ENCODE data around the gene FAXC.
"Not testable (repeated sequence)": the region's sequence is repeated elsewhere in the genome, so short reads cannot be mapped to it uniquely, and the experiment has no call there.

Gene FAXC

DNA sequence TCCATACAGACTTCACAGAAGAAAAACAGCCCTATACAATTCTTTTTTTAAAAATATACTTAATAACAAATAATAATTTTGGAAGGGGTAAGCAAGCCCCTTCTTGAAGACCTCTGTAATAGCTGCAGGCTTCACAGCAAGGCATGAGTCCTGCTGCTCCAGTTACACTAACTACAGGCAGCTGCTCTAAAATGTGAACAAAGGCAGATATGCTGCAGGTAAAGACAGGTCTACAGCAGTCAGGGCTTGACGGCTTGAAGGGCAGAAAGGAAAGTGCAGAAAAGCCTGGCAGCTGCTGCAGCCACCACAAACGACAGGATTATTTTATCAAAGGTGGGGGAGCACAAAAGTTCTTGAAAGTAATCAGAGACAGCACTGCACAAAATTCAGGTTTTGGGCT is 11.3 kb downstream of the FAXC start:
- DNase-seq, result no peak

DNA sequence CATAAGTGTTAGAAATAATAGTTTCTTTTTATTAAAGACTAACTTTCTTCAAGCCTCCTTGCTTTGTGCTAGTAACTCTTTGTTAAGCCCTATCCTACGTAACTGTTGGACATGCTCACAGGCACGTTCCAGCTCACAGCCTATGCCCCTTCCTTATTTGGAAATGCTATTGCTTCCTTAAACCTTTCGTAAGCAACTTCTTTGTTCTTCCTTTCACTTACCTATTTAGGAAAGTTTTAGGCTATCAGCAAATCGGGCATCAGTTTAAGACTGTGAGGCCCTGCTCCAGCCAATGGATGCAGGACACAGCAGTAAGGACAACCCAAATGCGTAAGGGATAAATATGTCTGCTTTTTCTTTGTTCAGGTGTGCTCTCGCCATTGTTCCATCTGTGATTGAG is 14.2 kb downstream of the FAXC start:
- not testable (repeated sequence) for DNase-seq

DNA sequence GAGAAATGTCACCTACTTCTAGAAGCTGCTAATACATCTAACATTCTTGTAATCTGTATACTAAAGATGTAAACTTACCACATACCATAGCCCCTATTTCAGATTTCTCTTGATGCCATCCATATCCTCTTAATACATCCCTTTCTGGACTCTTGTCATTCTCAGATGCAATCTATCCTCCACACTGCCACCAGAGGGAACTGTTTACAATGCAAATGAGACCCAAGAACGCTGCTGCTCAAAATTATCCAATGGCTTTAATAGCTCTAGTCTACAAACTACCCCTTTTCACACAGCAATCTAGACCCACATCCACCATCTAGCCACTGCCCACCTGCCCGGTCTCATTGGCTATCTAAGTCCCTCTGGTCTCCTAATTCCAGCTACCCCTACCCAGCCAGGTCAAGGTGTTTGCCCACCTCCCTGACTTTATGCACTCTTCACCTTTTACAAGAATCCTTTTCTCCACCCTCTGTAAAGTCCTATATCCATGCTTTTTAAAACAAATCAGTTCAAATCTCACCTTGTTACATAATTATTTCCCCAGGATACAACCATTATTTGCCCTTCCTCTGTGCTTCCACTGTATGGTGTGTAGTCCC is 14.8 kb downstream of the FAXC start:
- DNase-seq, result no peak

DNA sequence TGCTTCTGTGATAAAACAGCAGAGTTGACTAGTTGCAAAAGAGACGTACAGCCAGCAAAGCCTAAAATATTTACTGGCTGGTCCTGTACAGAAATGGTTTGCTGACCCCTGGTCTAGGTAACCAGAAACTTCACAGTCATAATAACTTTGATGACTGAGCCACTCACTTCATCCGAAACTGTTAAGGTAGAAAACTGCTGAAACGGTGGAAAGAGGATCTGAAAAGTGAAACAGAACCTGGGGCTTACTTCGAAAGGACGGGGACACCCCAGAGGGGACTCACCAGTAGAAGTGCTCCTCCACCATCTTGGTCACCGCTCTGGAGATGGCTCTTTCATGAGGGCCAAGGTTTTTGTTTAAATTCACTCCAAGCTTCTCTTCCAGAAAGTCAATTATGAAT is 16.4 kb downstream of the FAXC start:
- no peak for DNase-seq

DNA sequence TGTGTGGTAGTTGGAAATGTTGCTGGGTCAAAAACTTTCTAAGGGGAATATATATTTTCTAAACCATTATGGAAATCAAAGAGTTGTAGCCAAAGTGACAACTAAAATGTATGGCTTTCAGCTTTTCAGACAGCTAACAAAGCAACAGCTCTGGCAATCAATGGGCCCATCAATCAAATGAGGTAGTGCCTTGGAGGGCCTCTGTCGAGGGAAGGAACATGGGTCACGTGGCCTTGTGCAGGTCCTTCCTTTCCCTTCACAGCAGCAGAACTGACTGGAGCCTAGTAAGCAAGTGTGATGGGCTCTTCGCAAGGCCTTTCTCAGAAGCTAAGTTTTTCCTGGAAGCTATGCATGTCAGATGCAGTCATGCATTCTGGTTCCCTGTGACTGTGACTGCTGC is 17.9 kb downstream of the FAXC start:
- no peak for DNase-seq

DNA sequence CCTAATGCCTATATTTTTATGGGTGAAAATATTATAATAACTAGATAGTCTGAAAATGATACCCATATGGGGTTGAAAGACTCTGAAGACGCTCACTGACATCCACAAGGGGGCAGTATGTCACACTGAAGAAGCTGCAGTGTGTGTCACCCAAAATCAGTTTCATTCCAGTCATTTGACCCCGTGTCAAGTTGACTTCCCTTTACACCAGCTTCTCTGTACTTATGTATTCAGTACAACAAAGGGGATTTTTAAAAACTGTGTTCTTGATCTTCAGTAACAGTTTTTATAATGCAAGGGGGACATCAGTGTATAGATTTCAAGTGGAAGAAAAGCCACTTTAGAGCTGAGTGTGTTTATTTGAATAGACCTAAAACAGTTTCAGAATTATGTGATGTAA is 19.3 kb downstream of the FAXC start:
- peak; percentile 20 for DNase-seq

DNA sequence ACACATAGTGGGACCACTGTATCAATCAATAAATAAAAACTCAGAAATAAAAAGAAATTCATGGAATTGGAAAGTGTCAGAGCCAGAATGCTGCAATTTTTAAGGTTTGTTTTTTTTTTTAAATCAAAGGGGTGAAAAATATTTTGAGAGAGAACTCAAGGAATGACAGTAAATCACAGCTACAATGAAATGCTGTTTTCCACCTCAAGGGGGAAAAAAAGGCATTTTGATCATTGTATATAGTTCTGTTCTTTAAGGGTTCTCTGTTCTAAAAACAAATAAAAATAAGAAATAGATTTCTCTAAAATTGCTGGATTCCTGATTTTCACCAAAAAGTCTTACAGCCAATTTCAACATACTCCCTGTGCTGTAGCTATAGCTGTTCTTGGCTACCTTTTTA is 24.5 kb downstream of the FAXC start:
- no peak for DNase-seq

DNA sequence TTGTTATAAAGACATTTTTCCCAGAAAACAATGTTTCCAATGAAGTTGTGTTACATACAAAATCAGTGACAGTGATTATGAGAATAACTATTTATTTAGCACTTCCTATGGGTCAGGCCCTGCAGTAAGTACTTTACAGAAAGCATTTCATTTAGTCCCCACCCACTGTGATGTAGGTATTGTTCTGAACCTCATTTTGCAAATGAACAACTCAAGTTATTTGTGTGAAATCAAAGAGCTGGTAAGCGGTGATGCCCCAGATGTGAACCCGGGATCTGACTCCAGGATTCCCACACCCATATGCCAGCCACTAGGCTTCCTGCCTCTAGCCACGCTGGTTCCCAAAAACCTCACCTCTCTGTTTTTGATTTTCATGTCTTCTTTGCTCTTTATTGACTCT is 30.9 kb downstream of the FAXC start:
- no peak for DNase-seq

DNA sequence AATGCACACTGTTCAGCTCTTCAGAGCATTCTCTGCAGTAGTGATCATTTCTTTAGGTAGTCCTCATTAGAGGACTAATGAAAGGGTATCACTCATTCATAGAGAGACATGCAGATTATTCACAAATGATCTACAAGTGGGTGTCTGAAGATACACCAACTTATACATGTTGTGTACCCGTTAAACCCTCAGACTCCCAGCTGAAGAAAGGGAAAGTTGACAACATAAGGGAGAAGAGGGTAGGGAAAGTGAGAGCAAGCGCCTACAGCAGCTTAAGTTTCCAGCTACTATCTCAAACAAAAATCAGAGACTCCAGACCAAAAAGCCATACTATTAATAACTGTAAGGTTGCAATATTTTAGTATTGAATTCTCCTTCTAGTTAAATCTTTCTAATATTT is 37.1 kb downstream of the FAXC start:
- no peak for DNase-seq

DNA sequence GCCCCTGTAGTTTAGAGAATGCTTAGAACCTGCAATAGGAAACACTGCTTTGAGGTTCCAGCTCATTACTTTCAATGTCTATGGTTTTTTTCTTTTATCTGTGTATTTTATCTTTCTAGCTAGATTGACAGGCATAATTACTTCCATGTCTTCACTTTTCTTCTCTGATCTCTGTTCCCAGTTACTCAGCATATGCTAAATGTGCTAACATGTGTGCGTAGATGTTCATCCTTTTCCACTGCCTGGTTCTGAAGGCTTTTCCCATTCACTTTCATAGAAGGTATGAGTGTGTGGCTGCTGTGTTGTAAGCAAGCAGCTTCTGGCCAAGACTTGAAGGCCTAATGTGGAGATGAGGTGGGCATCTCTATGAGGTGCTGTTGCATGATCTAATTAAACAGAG is 38.9 kb downstream of the FAXC start:
- no peak for DNase-seq

DNA sequence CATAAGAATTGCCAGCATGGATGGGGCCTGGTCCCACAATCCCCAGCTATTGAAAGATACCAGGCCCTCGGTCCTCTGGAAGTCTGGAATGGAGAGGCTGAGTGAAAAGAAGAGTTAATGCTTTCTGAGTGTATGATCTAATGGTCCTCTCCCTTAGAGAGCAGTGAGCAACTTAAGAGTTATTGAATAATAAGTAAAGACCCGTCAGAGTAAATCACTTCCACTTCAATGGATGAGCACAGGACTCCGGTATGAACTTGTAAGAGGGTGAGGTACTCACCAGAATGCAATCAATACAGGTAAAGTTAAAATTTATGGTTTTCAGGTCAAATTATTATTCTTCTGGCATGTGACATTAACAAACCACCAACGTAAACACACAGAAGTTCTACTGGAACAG is 39.9 kb downstream of the FAXC start:
- DNase-seq, result no peak

DNA sequence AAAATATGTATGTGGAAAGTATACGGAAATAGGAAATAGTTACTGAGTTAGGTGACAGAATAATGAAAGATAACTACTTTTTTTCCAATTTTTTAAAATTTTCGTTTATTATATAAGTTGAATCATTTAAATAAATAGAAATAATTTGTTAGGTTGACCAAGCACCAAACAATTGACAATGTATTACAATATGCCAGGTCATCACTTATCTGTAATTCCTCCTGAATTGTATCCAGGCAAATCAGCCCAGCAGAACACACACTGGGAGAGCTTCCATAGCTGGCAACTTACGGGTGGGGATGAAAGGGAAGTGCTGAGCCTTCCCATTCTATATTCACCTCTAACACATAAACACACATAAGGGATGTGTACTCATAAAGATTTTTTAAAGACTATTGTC is 40.7 kb downstream of the FAXC start:
- no peak for DNase-seq

DNA sequence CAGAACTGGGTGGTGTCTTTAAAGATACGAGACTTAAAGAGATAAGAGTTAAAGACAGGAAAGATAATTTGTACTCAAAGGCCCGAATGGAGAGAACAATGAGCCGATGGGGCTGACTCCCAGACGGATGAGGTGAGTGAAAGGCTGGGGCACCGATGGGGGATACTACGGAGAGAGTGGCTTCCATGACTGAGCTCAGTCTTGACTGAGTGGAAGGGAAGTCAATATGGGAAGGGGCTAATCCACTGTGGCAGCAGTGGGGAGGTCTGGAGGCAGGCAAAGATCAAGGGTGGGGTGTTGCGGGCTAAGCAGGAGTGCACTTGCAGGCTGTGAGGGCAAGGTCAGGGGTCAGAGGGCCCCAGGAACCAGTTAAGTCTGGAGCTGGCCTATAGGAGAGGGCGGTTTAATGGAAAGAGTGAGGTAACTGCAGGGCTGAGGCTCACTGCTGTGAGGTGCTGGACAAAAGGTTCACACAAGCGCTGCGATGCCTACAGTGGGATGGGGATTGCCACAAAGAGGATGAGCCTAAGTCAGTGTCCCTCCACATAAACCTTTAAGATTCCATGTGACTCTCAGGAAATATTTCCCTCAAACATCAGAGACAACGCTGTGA is 42.1 kb downstream of the FAXC start:
- no peak for DNase-seq

DNA sequence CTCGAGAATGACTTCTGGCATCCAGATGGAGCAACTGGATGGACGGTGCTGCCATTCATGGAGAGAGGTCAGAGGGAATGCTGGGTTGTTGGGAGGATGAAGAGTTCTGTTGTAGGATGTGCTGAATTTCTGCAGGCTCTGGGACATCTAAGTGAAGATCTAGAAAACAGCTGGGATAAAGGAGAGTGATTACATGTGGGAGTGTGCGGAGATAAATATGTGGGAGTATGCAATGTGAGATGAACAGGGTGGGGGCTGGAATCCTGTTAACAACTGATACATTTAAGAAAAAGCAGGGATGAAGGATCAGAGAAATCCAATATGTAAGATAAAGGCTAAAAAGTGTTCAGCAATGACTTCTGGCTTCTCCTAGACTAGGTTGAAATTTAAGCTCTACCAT is 43.1 kb downstream of the FAXC start:
- no peak for DNase-seq

DNA sequence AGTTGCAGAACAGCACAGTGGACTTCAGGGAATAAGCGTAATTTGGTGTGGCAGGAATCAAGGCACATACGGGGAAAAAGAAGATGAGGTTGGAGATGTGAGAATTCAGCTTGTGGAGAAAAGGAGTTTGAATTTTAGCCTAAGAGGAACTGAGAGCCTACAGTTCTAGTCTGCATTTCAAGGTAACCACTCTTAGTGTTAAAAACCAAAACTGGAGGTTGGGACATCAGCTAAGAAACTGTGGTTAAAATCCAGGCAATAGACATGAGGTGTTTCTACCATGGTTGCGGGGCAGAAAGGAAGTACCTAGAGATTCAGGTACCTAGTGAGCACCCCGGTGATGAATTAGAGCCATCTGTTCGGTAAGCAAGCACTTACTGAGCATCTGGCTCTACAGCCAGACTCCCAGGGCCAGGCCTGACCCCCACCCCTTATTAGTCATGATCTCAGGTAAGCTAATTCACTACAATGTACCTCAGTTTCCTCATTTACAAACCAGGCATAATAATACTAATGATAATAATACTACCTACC is 44.4 kb downstream of the FAXC start:
- DNase-seq, result no peak

DNA sequence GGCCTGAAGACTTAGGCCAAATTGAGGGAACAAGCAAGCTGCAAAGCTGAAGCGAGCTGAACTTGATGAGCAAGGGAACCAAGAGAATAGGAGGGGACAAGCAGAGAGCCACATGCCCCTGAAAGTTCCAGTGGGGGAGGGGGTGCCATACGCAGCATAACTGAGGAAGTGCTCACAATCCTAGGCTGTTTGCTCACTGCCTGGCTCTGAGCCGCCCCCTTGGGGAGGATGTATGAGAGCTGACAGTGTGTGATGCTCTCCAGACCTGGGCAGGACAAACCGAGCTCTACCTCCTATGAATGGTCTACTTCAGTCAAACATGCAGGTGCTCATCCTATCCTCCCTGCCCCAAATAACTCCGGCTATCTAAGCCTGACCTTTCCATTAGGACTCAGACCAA is 52.1 kb downstream of the FAXC start:
- no peak for DNase-seq

DNA sequence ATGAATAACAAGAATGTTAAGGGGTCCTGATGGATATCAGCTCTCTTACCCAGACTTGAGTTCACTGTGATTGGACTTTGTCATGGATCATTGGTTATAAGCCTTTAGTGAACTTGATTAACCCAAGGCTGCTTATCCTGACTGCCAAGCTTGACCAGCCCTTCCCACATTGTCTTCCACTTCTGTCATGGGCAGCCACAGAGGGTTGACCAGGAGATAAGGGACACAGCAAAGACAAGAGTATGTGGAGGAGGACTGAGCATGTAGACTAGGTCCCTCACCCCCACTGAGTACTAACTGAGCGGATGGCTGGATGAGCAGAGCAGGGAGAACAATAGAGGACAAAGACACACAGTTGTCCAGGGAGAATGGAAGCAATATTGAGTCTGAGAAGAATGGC is 52.5 kb downstream of the FAXC start:
- no peak for DNase-seq

DNA sequence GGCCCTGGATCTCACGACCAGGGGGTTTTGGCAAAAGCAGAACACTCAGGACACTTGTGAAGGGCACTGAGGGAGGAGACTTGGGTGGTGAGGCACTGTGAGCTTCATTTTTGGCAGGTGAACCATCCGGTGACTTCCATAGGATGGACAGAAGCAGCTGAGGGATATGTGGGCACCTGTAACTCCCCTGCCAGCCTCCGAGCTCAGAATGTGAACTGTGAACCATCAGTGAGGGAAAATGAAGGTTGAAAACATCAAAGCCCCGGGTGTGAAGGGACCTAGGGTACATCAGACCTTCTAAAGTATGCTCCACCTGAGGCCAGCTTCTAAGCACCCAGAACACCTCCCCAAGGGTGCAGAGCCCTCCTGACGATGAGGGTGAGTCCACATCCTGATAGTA is 53.2 kb downstream of the FAXC start:
- DNase-seq, result no peak

DNA sequence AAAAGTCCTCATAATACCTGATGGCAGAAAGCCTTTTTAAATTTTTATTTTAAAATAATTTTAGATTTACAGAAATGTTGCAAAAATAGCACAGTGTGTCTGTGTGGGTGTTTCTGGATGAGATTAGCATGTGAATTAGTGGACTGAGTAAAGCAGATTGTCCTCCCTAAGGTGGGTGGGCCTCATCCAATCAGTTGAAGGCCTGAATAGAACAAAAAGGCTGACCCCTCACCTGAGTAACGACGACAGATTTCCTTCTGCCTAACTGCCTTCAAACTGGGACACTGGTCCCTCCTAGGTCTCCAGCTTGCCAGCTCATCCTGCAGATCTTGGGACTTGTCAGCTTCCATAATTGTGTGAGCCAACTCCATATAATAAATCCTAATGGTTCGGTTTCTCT is 54.2 kb downstream of the FAXC start:
- DNase-seq, result no peak

DNA sequence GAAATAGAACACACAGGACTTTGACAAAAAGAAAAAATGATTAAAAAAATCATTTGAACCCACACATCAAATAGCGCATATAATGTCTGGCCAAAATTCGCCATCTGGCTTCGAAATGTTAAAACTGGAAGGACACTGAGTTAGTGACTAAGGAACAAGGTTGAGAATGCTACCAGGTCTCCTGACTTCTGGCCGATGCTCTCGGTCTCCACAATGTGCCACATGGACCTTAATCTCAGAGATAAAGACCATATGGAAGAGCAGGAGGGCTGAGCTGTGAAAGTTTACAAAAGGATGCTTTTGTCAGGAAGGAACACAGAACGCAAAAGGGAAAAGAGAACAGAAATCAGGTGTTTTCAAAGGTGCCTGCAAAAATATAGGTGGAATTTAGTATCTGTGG is 54.7 kb downstream of the FAXC start:
- DNase-seq, result no peak

DNA sequence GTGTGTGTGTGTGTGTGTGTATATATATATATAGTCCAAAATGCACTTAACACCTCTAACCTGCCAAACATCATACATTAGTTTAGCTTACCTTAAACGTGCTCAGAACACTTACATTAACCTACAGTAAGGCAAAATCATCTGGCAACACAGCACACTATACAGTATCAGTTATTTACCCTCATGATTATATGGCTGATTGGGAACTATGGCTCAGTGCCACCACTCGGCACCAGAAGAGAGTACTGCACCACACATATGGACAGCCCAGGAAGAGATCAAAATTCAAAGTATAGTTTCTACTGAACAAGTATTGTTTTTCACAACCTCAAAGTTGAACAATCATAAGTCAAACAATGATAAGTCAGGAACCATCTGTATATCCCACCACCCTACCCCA is 59.8 kb downstream of the FAXC start:
- DNase-seq, result no peak

DNA sequence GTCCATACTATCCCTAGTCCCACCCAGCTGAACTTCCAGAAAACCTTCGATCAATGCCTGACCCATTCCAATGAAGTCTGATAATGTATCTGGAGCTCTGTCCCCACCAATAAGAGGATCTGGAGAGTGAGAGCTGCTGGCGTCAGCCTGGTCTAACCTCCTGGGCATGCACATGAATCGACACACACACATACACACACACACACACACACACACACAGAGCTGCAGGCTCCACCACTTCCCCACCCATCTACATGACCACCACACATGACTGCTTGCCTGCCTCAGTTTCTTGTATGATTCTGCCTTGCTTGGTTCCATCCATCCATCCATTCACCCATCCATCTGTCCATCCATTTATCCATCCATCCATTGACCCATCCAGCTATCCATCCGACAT is 60.8 kb downstream of the FAXC start:
- no peak for DNase-seq

DNA sequence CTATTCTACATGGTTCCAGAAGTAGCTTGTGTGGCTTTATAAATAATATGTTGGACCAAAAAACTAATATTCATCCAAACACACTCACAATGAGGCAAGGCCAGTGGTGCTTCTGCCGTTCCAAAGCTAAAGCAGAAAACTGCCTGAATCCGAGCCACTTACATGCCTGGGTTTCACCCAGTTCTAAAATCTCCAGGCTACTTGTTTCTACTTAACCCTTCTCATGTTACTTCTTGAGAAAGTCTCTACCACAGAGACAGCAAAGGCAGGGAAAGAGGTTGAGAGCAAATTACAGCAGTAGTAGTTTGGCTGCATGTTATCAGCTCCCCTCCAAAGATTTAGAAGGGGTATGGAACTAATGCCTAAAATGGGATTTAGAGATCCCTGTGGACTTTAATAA is 62.0 kb downstream of the FAXC start:
- DNase-seq, result no peak

DNA sequence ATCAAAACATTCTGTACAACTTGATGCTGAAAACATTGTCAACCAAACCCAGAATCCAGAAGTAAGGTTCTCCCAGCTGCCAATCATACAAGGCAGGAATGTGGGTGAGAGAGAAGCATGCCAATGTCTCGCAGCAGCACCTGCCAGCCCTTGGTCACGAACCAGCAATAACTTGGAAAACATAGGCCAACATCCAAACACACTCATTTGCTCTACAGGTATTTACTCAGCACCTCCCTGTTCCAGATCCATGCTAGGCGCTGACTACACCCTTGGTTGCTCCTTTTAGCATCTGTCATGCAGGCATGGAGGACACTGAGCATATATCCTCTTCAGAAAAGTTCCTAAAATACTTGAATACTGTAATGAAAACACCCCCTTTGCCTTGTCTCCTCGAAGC is 63.6 kb downstream of the FAXC start:
- no peak for DNase-seq

DNA sequence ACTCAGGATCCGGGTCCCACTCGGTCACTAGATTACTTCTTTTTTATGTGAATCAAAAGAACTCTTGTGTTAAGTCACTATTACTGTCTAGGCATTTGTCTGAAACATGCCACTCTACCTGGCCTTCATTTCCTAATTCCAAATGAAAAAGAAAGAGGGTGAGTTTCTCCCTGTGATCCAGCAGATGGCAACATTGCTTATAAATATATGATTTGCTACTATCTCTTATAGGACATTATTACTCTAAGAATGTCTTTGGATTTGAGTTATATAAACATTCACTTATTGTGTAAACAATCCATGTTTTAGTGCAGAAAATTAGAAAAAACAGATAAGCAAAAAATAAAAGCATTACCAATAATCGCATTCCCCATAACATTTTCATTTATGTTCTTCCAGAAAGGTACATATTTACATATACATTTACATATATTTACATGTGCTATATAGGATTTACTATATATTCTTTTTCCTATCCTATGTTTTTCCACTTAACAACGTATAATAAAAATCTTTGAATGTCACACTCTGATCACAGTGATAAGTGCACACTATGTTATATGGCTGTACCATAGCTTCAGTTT is 66.9 kb downstream of the FAXC start:
- DNase-seq, result no peak

Data from KG1 (cell line).